ENCODE results near the gene NDFIP2.

Gene NDFIP2

GRCh38 chr13:79530270-79530669 lies 49.3 kb downstream of the NDFIP2 start:
- Histone ChIP-seq H3K4me1 (ENCODE audit: insufficient read depth, low read length, poor library complexity, severe bottlenecking) (peaks cover 33% of the 10 kb centered on the region), H3K36me3 (ENCODE audit: insufficient read depth, low read length) (no peaks in the 10 kb centered on the region), H4K20me1 (ENCODE audit: insufficient read depth, low read length, poor library complexity, severe bottlenecking) (no peaks in the 10 kb centered on the region), H3K9me2 (replicated peaks; ENCODE audit: low read depth, low read length) (no peaks in the 10 kb centered on the region), H3K27me3 (ENCODE audit: insufficient read depth, low read length, poor library complexity, severe bottlenecking) (no peaks in the 10 kb centered on the region), H3K4me3 (ENCODE audit: low read length, poor library complexity, severe bottlenecking) (no peak overlapping the region), H2AFZ (ENCODE audit: low read length) (no peak overlapping the region), H3K9me3 (ENCODE audit: insufficient read depth, low read depth, low read length) (no peaks in the 10 kb centered on the region), H3F3A (ENCODE audit: low read depth) (peaks cover 3% of the 10 kb centered on the region; the same call in 1 of the 2 replicates), H3K9ac (ENCODE audit: low read depth, low read length, poor library complexity, severe bottlenecking) (no peak overlapping the region), H3K79me2 (ENCODE audit: insufficient read depth, low read length) (no peaks in the 10 kb centered on the region), H3K4me2 (ENCODE audit: low read depth, low read length, poor library complexity, severe bottlenecking) (no peak overlapping the region)
- TF ChIP-seq, protein P1, sequence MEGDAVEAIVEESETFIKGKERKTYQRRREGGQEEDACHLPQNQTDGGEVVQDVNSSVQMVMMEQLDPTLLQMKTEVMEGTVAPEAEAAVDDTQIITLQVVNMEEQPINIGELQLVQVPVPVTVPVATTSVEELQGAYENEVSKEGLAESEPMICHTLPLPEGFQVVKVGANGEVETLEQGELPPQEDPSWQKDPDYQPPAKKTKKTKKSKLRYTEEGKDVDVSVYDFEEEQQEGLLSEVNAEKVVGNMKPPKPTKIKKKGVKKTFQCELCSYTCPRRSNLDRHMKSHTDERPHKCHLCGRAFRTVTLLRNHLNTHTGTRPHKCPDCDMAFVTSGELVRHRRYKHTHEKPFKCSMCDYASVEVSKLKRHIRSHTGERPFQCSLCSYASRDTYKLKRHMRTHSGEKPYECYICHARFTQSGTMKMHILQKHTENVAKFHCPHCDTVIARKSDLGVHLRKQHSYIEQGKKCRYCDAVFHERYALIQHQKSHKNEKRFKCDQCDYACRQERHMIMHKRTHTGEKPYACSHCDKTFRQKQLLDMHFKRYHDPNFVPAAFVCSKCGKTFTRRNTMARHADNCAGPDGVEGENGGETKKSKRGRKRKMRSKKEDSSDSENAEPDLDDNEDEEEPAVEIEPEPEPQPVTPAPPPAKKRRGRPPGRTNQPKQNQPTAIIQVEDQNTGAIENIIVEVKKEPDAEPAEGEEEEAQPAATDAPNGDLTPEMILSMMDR (conservative IDR thresholded peaks at IDR 0.05; ENCODE audit: low read length), result no peak
- TF ChIP-seq EZH2phosphoT487 (IDR thresholded peaks at IDR 0.05; ENCODE audit: borderline replicate concordance), result no peak

- no peaks in the 10 kb centered on the region for H3K36me3 ChIP-seq (ENCODE audit: insufficient read depth, low read length)
- H3K4me2 ChIP-seq (ENCODE audit: low read depth, low read length, poor library complexity, severe bottlenecking), result peak overlapping the region; percentile 32
- H4K20me1 ChIP-seq (ENCODE audit: insufficient read depth, low read length, poor library complexity, severe bottlenecking), result no peaks in the 10 kb centered on the region
- H3F3A ChIP-seq (ENCODE audit: low read depth), result peaks cover 3% of the 10 kb centered on the region; the same call in 1 of the 2 replicates
- peak overlapping the region; percentile 56; the same call in 1 of the 2 replicates for H2AFZ ChIP-seq (ENCODE audit: low read length)
- H3K9ac ChIP-seq (ENCODE audit: low read depth, low read length, poor library complexity, severe bottlenecking), result no peak overlapping the region
- no peak for TF ChIP-seq EZH2phosphoT487 (IDR thresholded peaks at IDR 0.05; ENCODE audit: borderline replicate concordance)
- TF ChIP-seq, protein P1 (conservative IDR thresholded peaks at IDR 0.05; ENCODE audit: low read length), result no peak
- no peaks in the 10 kb centered on the region for H3K79me2 ChIP-seq (ENCODE audit: insufficient read depth, low read length)
- H3K4me1 ChIP-seq (ENCODE audit: insufficient read depth, low read length, poor library complexity, severe bottlenecking), result peaks cover 22% of the 10 kb centered on the region
- H3K4me3 ChIP-seq (ENCODE audit: low read length, poor library complexity, severe bottlenecking), result no peak overlapping the region
- no peaks in the 10 kb centered on the region for H3K9me3 ChIP-seq (ENCODE audit: insufficient read depth, low read depth, low read length)
- H3K9me2 ChIP-seq (replicated peaks; ENCODE audit: low read depth, low read length), result no peaks in the 10 kb centered on the region
- no peaks in the 10 kb centered on the region for H3K27me3 ChIP-seq (ENCODE audit: insufficient read depth, low read length, poor library complexity, severe bottlenecking)
Measured at GRCh38 chr13:79531542-79532254, 50.7 kb downstream of the NDFIP2 start.

DNA sequence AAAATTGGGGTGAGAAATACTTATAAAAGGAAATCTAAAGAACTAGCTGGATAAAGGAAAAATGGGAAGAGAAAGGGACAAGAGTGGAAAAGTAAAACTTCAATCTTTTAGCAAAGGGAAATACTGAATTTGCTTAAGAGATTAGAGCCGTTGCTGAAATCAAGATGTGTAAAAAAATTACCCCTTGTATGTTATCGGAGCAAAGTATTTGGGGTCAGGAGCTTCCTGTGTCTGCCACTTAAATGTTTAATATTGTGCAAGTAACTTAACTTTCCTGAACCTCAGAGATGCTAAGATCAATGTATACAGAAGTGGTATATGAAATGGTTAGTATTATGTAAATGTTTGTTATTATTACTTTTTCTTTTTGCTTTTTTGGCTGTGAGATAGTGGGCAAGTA lies 51.6 kb downstream of the NDFIP2 start:
- H3K4me2 ChIP-seq (ENCODE audit: low read depth, low read length, poor library complexity, severe bottlenecking), result no peak overlapping the region
- H3K4me3 ChIP-seq (ENCODE audit: low read length, poor library complexity, severe bottlenecking), result no peak overlapping the region
- peaks cover 3% of the 10 kb centered on the region; the same call in 1 of the 2 replicates for H3F3A ChIP-seq (ENCODE audit: low read depth)
- H3K36me3 ChIP-seq (ENCODE audit: insufficient read depth, low read length), result no peaks in the 10 kb centered on the region
- no peaks in the 10 kb centered on the region for H4K20me1 ChIP-seq (ENCODE audit: insufficient read depth, low read length, poor library complexity, severe bottlenecking)
- H3K9ac ChIP-seq (ENCODE audit: low read depth, low read length, poor library complexity, severe bottlenecking), result no peak overlapping the region
- H3K27me3 ChIP-seq (ENCODE audit: insufficient read depth, low read length, poor library complexity, severe bottlenecking), result no peaks in the 10 kb centered on the region
- no peaks in the 10 kb centered on the region for H3K9me3 ChIP-seq (ENCODE audit: insufficient read depth, low read depth, low read length)
- H2AFZ ChIP-seq (ENCODE audit: low read length), result no peak overlapping the region
- no peaks in the 10 kb centered on the region for H3K9me2 ChIP-seq (replicated peaks; ENCODE audit: low read depth, low read length)
- no peaks in the 10 kb centered on the region for H3K79me2 ChIP-seq (ENCODE audit: insufficient read depth, low read length)
- TF ChIP-seq, protein P1 (conservative IDR thresholded peaks at IDR 0.05; ENCODE audit: low read length), result no peak
- TF ChIP-seq EZH2phosphoT487 (IDR thresholded peaks at IDR 0.05; ENCODE audit: borderline replicate concordance), result no peak
- H3K4me1 ChIP-seq (ENCODE audit: insufficient read depth, low read length, poor library complexity, severe bottlenecking), result peaks cover 22% of the 10 kb centered on the region

Measured in Loucy (cell line).